Fibroblast of skin of abdomen (primary cell): Measurements from ENCODE around the gene NUBP1. TPM values are rescaled to one million over a fixed set of nuclear protein-coding genes. Genes with fewer than 3 reads are reported as not detected.
A peak's percentile ranks its signal among the peaks of the same experiment; 100 is the strongest.
"Not testable (repeated sequence)": the region's sequence is repeated elsewhere in the genome, so short reads cannot be mapped to it uniquely, and the experiment has no call there.

Experiments used
- DNase-seq: peaks from one replicate; pipeline ENCODE4 v3.0.0-alpha.2; 2013
- polyA plus RNA-seq, 2 experiments: library from polyadenylated mRNA; unstranded; fragments of 120-200 nt; gene quantifications; one replicate each; pipeline ENCODE4 v1.2.1, GENCODE V29; 2013; ENCODE audit not compliant: insufficient read length in 2 of 2

Gene NUBP1
- polyA plus RNA-seq (2013, experiment 1 of 2; ENCODE audit: insufficient read length): 18.7 TPM
- 18.0 TPM for polyA plus RNA-seq (2013, experiment 2 of 2; ENCODE audit: insufficient read length)

GRCh38 chr16:10743610-10744369, at the start of gene NUBP1:
Gene NUBP1 (plus strand): TSS chr16:10743842. CDS start chr16:10743864, 22 bp downstream.
- DNase-seq: peak; percentile 98

GRCh38 chr16:10693889-10694288, 49.8 kb upstream of the NUBP1 start:
- no peak for DNase-seq

- no peak for DNase-seq
These were observed 49.3 kb upstream of the NUBP1 start for GRCh38 chr16:10694306-10694705.

- no peak for DNase-seq
These were observed 48.8 kb upstream of the NUBP1 start, which contains the start of gene TEKT5 for GRCh38 chr16:10694830-10695229. Gene TEKT5 (minus strand): TSS chr16:10694930. CDS start chr16:10694873, 57 bp downstream.

GRCh38 chr16:10699756-10700155, 43.9 kb upstream of the NUBP1 start:
- DNase-seq: no peak

- DNase-seq: no peak
These were observed 34.7 kb upstream of the NUBP1 start for GRCh38 chr16:10708969-10709368.

GRCh38 chr16:10728003-10728887, 15.4 kb upstream of the NUBP1 start:
- DNase-seq: no peak

GRCh38 chr16:10729104-10730048, 14.3 kb upstream of the NUBP1 start:
- peak; percentile 31 for DNase-seq

- DNase-seq: no peak
These were observed 11.9 kb upstream of the NUBP1 start for GRCh38 chr16:10731790-10732189.

GRCh38 chr16:10737068-10737625, 6.5 kb upstream of the NUBP1 start:
- peak; percentile 61 for DNase-seq

- peak; percentile 69 for DNase-seq
These were observed 5.2 kb upstream of the NUBP1 start for GRCh38 chr16:10738231-10739077.

GRCh38 chr16:10740000-10740844, 3.4 kb upstream of the NUBP1 start:
- DNase-seq: no peak

- no peak for DNase-seq
These were observed 2.8 kb upstream of the NUBP1 start for GRCh38 chr16:10740845-10741208.

- not testable (repeated sequence) for DNase-seq
These were observed 2.4 kb upstream of the NUBP1 start for GRCh38 chr16:10741249-10741648.

GRCh38 chr16:10741844-10742243, 1.8 kb upstream of the NUBP1 start:
- DNase-seq: peak; percentile 43

GRCh38 chr16:10743227-10743609, 424 bp upstream of the NUBP1 start:
- no peak for DNase-seq

- no peak for DNase-seq
These were observed 858 bp downstream of the NUBP1 start for GRCh38 chr16:10744370-10745030.

- no peak for DNase-seq
These were observed 2.2 kb downstream of the NUBP1 start for GRCh38 chr16:10745841-10746240.

GRCh38 chr16:10750793-10751192, 7.2 kb downstream of the NUBP1 start:
- DNase-seq: no peak
